DND-41 (cell line): ENCODE results near the gene NMT2.

Experiments used
- ATAC-seq: fragments of 200-7000 bp; cut with Tn5 transposase; 3 replicates; pipeline ENCODE4 v1.9.1; 2021; ENCODE audit warnings: low read depth; ENCODE audit not compliant: insufficient read depth
- DNase-seq: peaks from one replicate; pipeline ENCODE4 v3.0.0-alpha.2; 2020
- H2AFZ ChIP-seq: 2 replicates; pipeline ENCODE4 v1.6.0; 2012; ENCODE audit warnings: low read depth, low read length
- H3K27ac ChIP-seq: 2 replicates; pipeline ENCODE4 v1.5.1; 2012; ENCODE audit warnings: low read length, inconsistent platforms
- H3K27me3 ChIP-seq: fragments of 200-600 bp; sonication (generic); 2 replicates; pipeline ENCODE4 v1.6.0; 2012; ENCODE audit warnings: low read length, mild to moderate bottlenecking, inconsistent platforms; ENCODE audit not compliant: insufficient read depth, poor library complexity
- H3K36me3 ChIP-seq: 2 replicates; pipeline ENCODE4 v1.5.1; 2012; ENCODE audit warnings: low read length, inconsistent platforms; ENCODE audit not compliant: insufficient read depth
- H3K4me1 ChIP-seq: 2 replicates; pipeline ENCODE4 v1.5.1; 2012; ENCODE audit warnings: mild to moderate bottlenecking, low read length; ENCODE audit not compliant: insufficient read depth
- H3K4me2 ChIP-seq: 2 replicates; pipeline ENCODE4 v1.6.0; 2012; ENCODE audit warnings: mild to moderate bottlenecking, moderate library complexity, low read length, inconsistent platforms; ENCODE audit not compliant: insufficient read depth
- H3K4me3 ChIP-seq, 2 experiments: fragments of 200-600 bp in 1 of 2; shearing (Covaris generic) in 1 of 2; 2 replicates each; pipeline ENCODE4 v1.5.1; 2012 to 2016; ENCODE audit warnings: inconsistent platforms in 2 of 2, low read length in 2 of 2, mild to moderate bottlenecking in 2 of 2, low read depth in 1 of 2, moderate library complexity in 1 of 2
- H3K79me2 ChIP-seq: 2 replicates; pipeline ENCODE4 v1.6.0; 2012; ENCODE audit warnings: low read length, inconsistent platforms; ENCODE audit not compliant: insufficient read depth
- H3K9ac ChIP-seq: 2 replicates; pipeline ENCODE4 v1.6.0; 2012; ENCODE audit warnings: low read depth, mild to moderate bottlenecking, inconsistent platforms, low read length, moderate library complexity
- H3K9me3 ChIP-seq: 2 replicates; pipeline ENCODE4 v1.5.1; 2012; ENCODE audit warnings: low read length, moderate library complexity, mild to moderate bottlenecking, inconsistent platforms; ENCODE audit not compliant: insufficient read depth, severe bottlenecking
- H4K20me1 ChIP-seq: 2 replicates; pipeline ENCODE4 v1.6.0; 2012; ENCODE audit warnings: low read length; ENCODE audit not compliant: insufficient read depth
- EZH2 ChIP-seq: IDR thresholded peaks from 3 replicates; pipeline ENCODE4 v1.6.1; 2012; ENCODE audit warnings: borderline replicate concordance, low read depth, mild to moderate bottlenecking, moderate library complexity, low read length, inconsistent platforms; ENCODE audit not compliant: severe bottlenecking
- TF ChIP-seq, protein P1 (sequence below): IDR thresholded peaks from 2 replicates; pipeline ENCODE4 v1.5.1; 2012; ENCODE audit warnings: borderline replicate concordance, low read length, moderate library complexity, mild to moderate bottlenecking; ENCODE audit not compliant: poor library complexity, severe bottlenecking; ENCODE audit errors: extremely low read depth

The NMT2 gene

DNA sequence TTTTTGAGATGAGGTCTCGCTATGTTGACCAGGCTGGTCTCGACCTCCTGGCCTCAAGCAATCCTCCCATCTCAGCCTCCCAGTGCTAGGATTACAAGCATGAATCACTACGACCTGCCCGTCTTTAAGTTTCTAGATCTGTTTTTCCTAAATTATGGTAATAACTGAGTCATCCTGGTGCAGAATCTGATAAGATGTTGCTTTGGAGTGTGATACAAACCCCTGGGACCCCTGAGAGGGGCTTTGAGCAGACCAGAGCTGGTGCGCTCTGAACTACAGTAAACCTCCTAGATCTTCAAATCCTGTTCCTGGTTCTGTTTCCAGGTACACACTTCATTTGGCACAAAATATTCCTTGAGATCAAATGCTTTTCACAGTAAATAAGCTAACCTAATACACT is 37.2 kb downstream of the NMT2 start:
- Histone ChIP-seq H3K4me1 (no peaks in the 10 kb centered on the region), H3K36me3 (peaks cover 69% of the 10 kb centered on the region), H3K4me3 (no peak overlapping the region), H3K27ac (no peak overlapping the region), H2AFZ (no peak overlapping the region), H3K9me3 (no peaks in the 10 kb centered on the region), H3K4me2 (no peak overlapping the region), H3K79me2 (no peaks in the 10 kb centered on the region), H3K27me3 (no peaks in the 10 kb centered on the region), H3K9ac (no peak overlapping the region), H4K20me1 (no peaks in the 10 kb centered on the region)
- DNase-seq (no peak), ATAC-seq (no peak)
- TF ChIP-seq EZH2: no peak
- TF ChIP-seq, protein P1, sequence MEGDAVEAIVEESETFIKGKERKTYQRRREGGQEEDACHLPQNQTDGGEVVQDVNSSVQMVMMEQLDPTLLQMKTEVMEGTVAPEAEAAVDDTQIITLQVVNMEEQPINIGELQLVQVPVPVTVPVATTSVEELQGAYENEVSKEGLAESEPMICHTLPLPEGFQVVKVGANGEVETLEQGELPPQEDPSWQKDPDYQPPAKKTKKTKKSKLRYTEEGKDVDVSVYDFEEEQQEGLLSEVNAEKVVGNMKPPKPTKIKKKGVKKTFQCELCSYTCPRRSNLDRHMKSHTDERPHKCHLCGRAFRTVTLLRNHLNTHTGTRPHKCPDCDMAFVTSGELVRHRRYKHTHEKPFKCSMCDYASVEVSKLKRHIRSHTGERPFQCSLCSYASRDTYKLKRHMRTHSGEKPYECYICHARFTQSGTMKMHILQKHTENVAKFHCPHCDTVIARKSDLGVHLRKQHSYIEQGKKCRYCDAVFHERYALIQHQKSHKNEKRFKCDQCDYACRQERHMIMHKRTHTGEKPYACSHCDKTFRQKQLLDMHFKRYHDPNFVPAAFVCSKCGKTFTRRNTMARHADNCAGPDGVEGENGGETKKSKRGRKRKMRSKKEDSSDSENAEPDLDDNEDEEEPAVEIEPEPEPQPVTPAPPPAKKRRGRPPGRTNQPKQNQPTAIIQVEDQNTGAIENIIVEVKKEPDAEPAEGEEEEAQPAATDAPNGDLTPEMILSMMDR: no peak

DNA sequence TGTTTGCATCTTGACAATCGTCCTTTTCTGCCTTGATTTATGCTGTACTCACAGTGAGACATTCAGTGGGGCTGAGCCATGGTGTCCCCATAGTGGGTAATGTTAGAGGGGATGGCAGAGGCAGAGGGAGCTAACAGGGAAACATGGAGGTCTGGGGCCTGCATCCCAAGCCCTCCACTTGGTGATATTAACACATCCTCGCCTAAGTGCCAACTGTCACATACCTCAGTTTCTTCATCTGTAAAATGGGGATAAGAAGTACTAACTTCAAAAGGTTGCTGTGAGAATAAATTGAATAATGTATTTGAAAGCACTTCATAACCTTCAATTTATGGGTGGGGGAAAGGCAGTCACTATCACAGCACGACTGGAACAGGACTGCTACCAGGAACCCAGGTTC is 43.6 kb downstream of the NMT2 start:
- H3K4me1 ChIP-seq: no peaks in the 10 kb centered on the region

DNA sequence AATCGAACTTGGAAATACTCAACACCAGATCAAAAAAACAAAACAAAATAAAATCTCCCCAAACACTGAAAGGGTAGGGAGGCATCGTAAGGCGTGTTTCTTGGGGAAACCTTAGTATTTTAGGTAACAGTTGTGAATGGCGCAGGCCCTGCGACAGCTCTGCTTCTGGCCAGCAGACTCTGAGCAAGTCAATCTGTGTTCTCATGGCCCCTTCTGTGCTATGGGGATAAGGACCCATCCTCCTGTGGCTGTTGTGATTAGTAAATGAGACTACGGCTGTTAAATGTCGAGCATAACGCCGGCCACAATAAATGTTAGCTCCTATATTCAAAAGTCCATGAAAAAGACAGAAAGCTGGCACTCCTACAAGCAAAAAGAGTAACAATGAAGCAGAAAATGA is 44.3 kb downstream of the NMT2 start:
- Histone ChIP-seq H2AFZ (no peak overlapping the region), H3K79me2 (no peaks in the 10 kb centered on the region), H3K27me3 (no peaks in the 10 kb centered on the region), H3K4me1 (no peaks in the 10 kb centered on the region), H3K9ac (no peak overlapping the region), H3K9me3 (no peaks in the 10 kb centered on the region), H3K4me3 (no peak overlapping the region), H3K27ac (no peak overlapping the region), H3K4me2 (no peak overlapping the region), H4K20me1 (no peaks in the 10 kb centered on the region), H3K36me3 (peaks cover 62% of the 10 kb centered on the region)
- ATAC-seq (no peak), DNase-seq (no peak)
- TF ChIP-seq, protein P1: no peak
- TF ChIP-seq EZH2: no peak

More for the DNA sequence above, 43.6 kb downstream of the NMT2 start:
- no peaks in the 10 kb centered on the region for H3K9me3 ChIP-seq
- TF ChIP-seq, protein P1: no peak
- TF ChIP-seq EZH2: no peak
- no peak overlapping the region for H3K4me3 ChIP-seq
- H2AFZ ChIP-seq: no peak overlapping the region
- ATAC-seq: no peak
- H4K20me1 ChIP-seq: no peaks in the 10 kb centered on the region
- H3K4me2 ChIP-seq: no peak overlapping the region
- no peak overlapping the region for H3K9ac ChIP-seq
- no peak for DNase-seq
- H3K27ac ChIP-seq: no peak overlapping the region
- no peaks in the 10 kb centered on the region for H3K79me2 ChIP-seq
- peaks cover 62% of the 10 kb centered on the region for H3K36me3 ChIP-seq
- H3K27me3 ChIP-seq: no peaks in the 10 kb centered on the region

DNA sequence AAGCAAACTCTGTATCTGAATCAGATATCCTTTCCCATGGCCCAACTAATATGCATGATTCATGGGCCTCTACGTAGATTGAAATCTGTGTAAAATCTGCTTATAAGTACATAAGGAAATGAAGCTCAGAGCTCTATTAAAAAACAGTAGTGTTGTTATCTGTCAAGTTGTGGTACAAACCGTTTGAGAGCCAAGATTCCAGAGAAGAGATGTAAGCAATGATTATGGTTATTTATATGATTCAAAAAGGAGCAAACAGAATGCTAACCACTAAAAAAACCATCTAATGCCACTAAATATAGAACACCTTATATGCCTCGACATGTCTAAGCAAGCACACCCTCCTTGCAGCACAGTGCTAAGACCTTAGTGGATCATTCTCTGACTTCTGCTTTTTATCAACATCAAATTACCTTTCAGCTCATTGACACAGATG is 44.7 kb downstream of the NMT2 start:
- H3K9ac ChIP-seq: no peak overlapping the region
- ATAC-seq (no peak), DNase-seq (no peak)
- TF ChIP-seq, protein P1: no peak
- no peak for TF ChIP-seq EZH2
- no peaks in the 10 kb centered on the region for H3K9me3 ChIP-seq
- H3K27me3 ChIP-seq: no peaks in the 10 kb centered on the region
- H3K4me1 ChIP-seq: no peaks in the 10 kb centered on the region
- H3K79me2 ChIP-seq: no peaks in the 10 kb centered on the region
- no peak overlapping the region for H2AFZ ChIP-seq
- peaks cover 64% of the 10 kb centered on the region for H3K36me3 ChIP-seq
- no peak overlapping the region for H3K4me2 ChIP-seq
- no peak overlapping the region for H3K4me3 ChIP-seq
- H4K20me1 ChIP-seq: no peaks in the 10 kb centered on the region
- no peak overlapping the region for H3K27ac ChIP-seq
